Measurements from ENCODE around the gene EIF4E1B. TPM values are rescaled to one million over a fixed set of nuclear protein-coding genes. Genes with fewer than 3 reads are reported as not detected.

Gene EIF4E1B
- total and polyA plus RNA-seq, 2 donors (not counting 1 experiment from before 2014, with no cell fraction given) = not detected

- intact Hi-C loops (cut with micrococcal nuclease) = no loop called here
- no peaks in the 10 kb centered on the region for H3K79me2 ChIP-seq (ENCODE audit: control insufficient read depth, insufficient read depth, low read length)
- no peak overlapping the region for H2AFZ ChIP-seq (ENCODE audit: insufficient read depth, low read depth, low read length, poor library complexity, severe bottlenecking)
- no peaks in the 10 kb centered on the region for H3K36me3 ChIP-seq (replicated peaks in 1 of 2; ENCODE audit: control extremely low read depth in 1 of 2, control insufficient read depth in 1 of 2, extremely low read depth in 1 of 2, insufficient read depth in 2 of 2, low read length in 1 of 2)
- H3K4me3 ChIP-seq (ENCODE audit: control extremely low read depth in 1 of 5, extremely low read depth in 1 of 5, insufficient read depth in 1 of 5, low read depth in 2 of 5, low read length in 4 of 5) = no peak overlapping the region
- H3K27ac ChIP-seq (ENCODE audit: low read length in 2 of 2) = no peak overlapping the region
- ChIA-PET POLR2A (no interaction called here), CTCF (no interaction called here)
- no peak for DNase-seq
- no peaks in the 10 kb centered on the region for H3K9me3 ChIP-seq (ENCODE audit: control extremely low read depth in 1 of 3, control insufficient read depth in 2 of 3, insufficient read depth in 1 of 3, low read length in 2 of 3)
- H3K4me1 Mint-ChIP-seq = peaks cover 13% of the 10 kb centered on the region
- H4K20me1 ChIP-seq (ENCODE audit: control insufficient read depth, insufficient read depth, low read length, poor library complexity, severe bottlenecking) = no peaks in the 10 kb centered on the region
- H3K27me3 Mint-ChIP-seq = peaks cover 41% of the 10 kb centered on the region
- no peaks in the 10 kb centered on the region for H3K9me3 Mint-ChIP-seq (ENCODE audit: insufficient read depth)
- peaks cover 0 to 32% (median 4%) of the 10 kb centered on the region in 4 experiments for H3K27me3 ChIP-seq (replicated peaks in 1 of 4; ENCODE audit: control extremely low read depth in 1 of 4, control insufficient read depth in 3 of 4, insufficient read depth in 4 of 4, low read length in 3 of 4)
- WGBS (ENCODE audit: insufficient coverage) = 63% methylated on average over 5 of the region's 6 CpGs
- no peak overlapping the region for H3K9ac ChIP-seq (ENCODE audit: low read length)
- no peak overlapping the region for H3K4me3 Mint-ChIP-seq
- no peak overlapping the region for H3K4me2 ChIP-seq (replicated peaks; ENCODE audit: low read depth, low read length, poor library complexity, severe bottlenecking)
- peaks cover 9 to 12% of the 10 kb centered on the region in 2 donors for H3K4me1 ChIP-seq (ENCODE audit: control insufficient read depth in 2 of 2, insufficient read depth in 2 of 2, low read length in 2 of 2)
- no peak overlapping the region for H3K27ac Mint-ChIP-seq
- TF ChIP-seq CTCF (IDR thresholded peaks at IDR 0.05) = no peak
- no peak for TF ChIP-seq EZH2 (IDR thresholded peaks at IDR 0.05; ENCODE audit: borderline replicate concordance, insufficient read depth, low read depth, low read length, poor library complexity, severe bottlenecking)
- no peak for ATAC-seq (ENCODE audit: low read depth)
Observed at GRCh38 chr5:176664479-176664878, 34.0 kb downstream of the EIF4E1B start.

DNA sequence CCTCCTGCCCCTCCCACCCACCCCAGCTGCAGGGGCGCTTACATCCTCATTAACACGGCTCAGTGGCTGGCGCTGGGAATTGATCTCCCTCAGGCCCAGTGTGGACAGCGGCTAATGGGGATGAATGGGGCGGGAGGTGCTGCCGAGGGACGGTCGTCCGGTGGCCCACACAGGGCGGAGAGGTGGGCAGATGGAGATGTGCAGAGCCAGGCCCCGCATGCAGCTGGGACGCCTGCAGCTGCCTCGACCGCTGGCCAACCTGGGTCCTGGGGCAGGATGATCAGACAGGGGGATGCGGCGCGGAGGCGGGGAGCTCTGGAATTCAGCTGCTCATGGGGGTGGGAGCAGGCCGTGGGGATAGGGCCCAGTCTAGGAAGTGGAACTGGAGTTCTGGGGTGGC is 34.4 kb downstream of the EIF4E1B start:
- Histone ChIP-seq H3K79me2 (ENCODE audit: control insufficient read depth, insufficient read depth, low read length) (no peaks in the 10 kb centered on the region), H3K27ac (ENCODE audit: low read length in 2 of 2) (no peak overlapping the region), H3K4me1 (ENCODE audit: control insufficient read depth in 2 of 2, insufficient read depth in 2 of 2, low read length in 2 of 2) (peaks cover 9 to 12% of the 10 kb centered on the region in 2 donors), H4K20me1 (ENCODE audit: control insufficient read depth, insufficient read depth, low read length, poor library complexity, severe bottlenecking) (no peaks in the 10 kb centered on the region), H3K9ac (ENCODE audit: low read length) (no peak overlapping the region), H3K4me3 (ENCODE audit: control extremely low read depth in 1 of 5, extremely low read depth in 1 of 5, insufficient read depth in 1 of 5, low read depth in 2 of 5, low read length in 4 of 5) (no peak overlapping the region), H3K4me2 (replicated peaks; ENCODE audit: low read depth, low read length, poor library complexity, severe bottlenecking) (no peak overlapping the region), H3K36me3 (replicated peaks in 1 of 2; ENCODE audit: control extremely low read depth in 1 of 2, control insufficient read depth in 1 of 2, extremely low read depth in 1 of 2, insufficient read depth in 2 of 2, low read length in 1 of 2) (no peaks in the 10 kb centered on the region), H3K27me3 (replicated peaks in 1 of 4; ENCODE audit: control extremely low read depth in 1 of 4, control insufficient read depth in 3 of 4, insufficient read depth in 4 of 4, low read length in 3 of 4) (peaks cover 0 to 33% (median 5%) of the 10 kb centered on the region in 4 experiments), H3K9me3 (ENCODE audit: control extremely low read depth in 1 of 3, control insufficient read depth in 2 of 3, insufficient read depth in 1 of 3, low read length in 2 of 3) (no peaks in the 10 kb centered on the region), H2AFZ (ENCODE audit: insufficient read depth, low read depth, low read length, poor library complexity, severe bottlenecking) (no peak overlapping the region)
- ChIA-PET CTCF (no interaction called here), POLR2A (no interaction called here)
- ATAC-seq (ENCODE audit: low read depth) = no peak
- 52% methylated on average over 18 of the region's 19 CpGs for WGBS (ENCODE audit: insufficient coverage)
- peaks cover 11% of the 10 kb centered on the region for H3K4me1 Mint-ChIP-seq
- no peak overlapping the region for H3K4me3 Mint-ChIP-seq
- TF ChIP-seq CTCF (IDR thresholded peaks at IDR 0.05) (no peak), EZH2 (IDR thresholded peaks at IDR 0.05; ENCODE audit: borderline replicate concordance, insufficient read depth, low read depth, low read length, poor library complexity, severe bottlenecking) (no peak)
- no peak overlapping the region for H3K27ac Mint-ChIP-seq
- no peaks in the 10 kb centered on the region for H3K9me3 Mint-ChIP-seq (ENCODE audit: insufficient read depth)
- intact Hi-C loops (cut with micrococcal nuclease) = no loop called here
- H3K27me3 Mint-ChIP-seq = peaks cover 41% of the 10 kb centered on the region
- DNase-seq = no peak
